HCT116 (cell line): ENCODE results near the gene GRIP2. TPM values are rescaled to one million over a fixed set of nuclear protein-coding genes. Genes with fewer than 3 reads are reported as not detected.

ENCODE experiments used
- ATAC-seq: fragments of 200-7000 bp; cut with Tn5 transposase; 2 replicates; pipeline ENCODE4 v1.9.1; 2020; ENCODE audit warnings: mild to moderate bottlenecking, moderate library complexity
- BruUV-seq: library from RNA; stranded (reverse); fragments of 400-500 nt; replicated peaks from 2 replicates; lab custom pipeline; 2021; lab: Mats Ljungman, UMichigan
- CTCF ChIA-PET: fragments of 300-600 bp; sonication (Branson Sonifier 250); formaldehyde crosslinking; loops from one replicate; lab custom pipeline; 2021; ENCODE audit warnings: antibody characterized with exemption; lab: Charles Lee
- POLR2A ChIA-PET: fragments of 300-600, 350-600 bp; sonication (Branson Sonifier 250); formaldehyde crosslinking; loops from one replicate; lab custom pipeline; 2021; ENCODE audit warnings: antibody characterized with exemption; lab: Charles Lee
- RAD21 ChIA-PET, 2 experiments: fragments of 300-600 bp; sonication (Branson Sonifier 250); formaldehyde crosslinking; loops; one replicate each; lab custom pipeline; 2023; ENCODE audit warnings: low total read pairs in 2 of 2; ENCODE audit not compliant: uncharacterized antibody in 2 of 2, unreplicated experiment in 2 of 2, low non-redundant PET in 1 of 2; lab: Charles Lee
- DNase-seq: peaks from one replicate; pipeline ENCODE4 v3.0.0-alpha.2; 2010; ENCODE audit warnings: low read depth, low spot score
- H2AFZ ChIP-seq: fragments of 200-600 bp; shearing (Covaris generic), sonication (generic); 2 replicates; pipeline ENCODE4 v1.6.1; 2017; ENCODE audit warnings: low read depth, mixed run types, mixed read lengths, antibody characterized with exemption, low read length; ENCODE audit not compliant: poor library complexity, severe bottlenecking
- H3K27ac ChIP-seq: 2 replicates; pipeline ENCODE4 v1.5.1; 2012; ENCODE audit warnings: low read depth, low read length
- H3K27me3 ChIP-seq: fragments of 200-600 bp; sonication (generic); 2 replicates; pipeline ENCODE4 v1.6.1; 2016; ENCODE audit warnings: mixed run types, low read length, mixed read lengths; ENCODE audit not compliant: insufficient read depth
- H3K36me3 ChIP-seq, 2 experiments: fragments of 200-500 bp in 1 of 2; fragments of 200-600 bp in 1 of 2; sonication (Bioruptor generic) in 1 of 2; sonication (generic) in 1 of 2; 2 replicates each; pipeline versions ENCODE4 v1.5.1 to v1.6.1; 2014 to 2016; ENCODE audit warnings: low read length in 2 of 2, inconsistent platforms in 1 of 2, mixed read lengths in 1 of 2, mixed run types in 1 of 2; ENCODE audit not compliant: insufficient read depth in 2 of 2, control insufficient read depth in 1 of 2
- H3K4me1 ChIP-seq, 2 experiments: fragments of 200-600 bp in 1 of 2; sonication (generic) in 1 of 2; 2 replicates each; pipeline versions ENCODE4 v1.5.1 to v1.6.1; 2012 to 2017; ENCODE audit warnings: low read length in 2 of 2, inconsistent platforms in 1 of 2, mild to moderate bottlenecking in 1 of 2, mixed read lengths in 1 of 2, mixed run types in 1 of 2, moderate library complexity in 1 of 2; ENCODE audit not compliant: insufficient read depth in 2 of 2, control insufficient read depth in 1 of 2
- H3K4me2 ChIP-seq: fragments of 200-600 bp; sonication (generic); 2 replicates; pipeline ENCODE4 v1.6.1; 2017; ENCODE audit warnings: mixed run types, low read length, mixed read lengths
- H3K4me3 ChIP-seq, 2 experiments: fragments of 200-600 bp in 1 of 2; sonication (generic) in 1 of 2; replicated peaks in 1 of 2; 2 replicates each; pipeline ENCODE4 v1.5.1; 2011 to 2016; ENCODE audit warnings: low read length in 2 of 2, control low read depth in 1 of 2, low read depth in 1 of 2, mild to moderate bottlenecking in 1 of 2, mixed read lengths in 1 of 2, mixed run types in 1 of 2
- H3K79me2 ChIP-seq: fragments of 200-600 bp; sonication (generic); 2 replicates; pipeline ENCODE4 v1.6.1; 2017; ENCODE audit warnings: mild to moderate bottlenecking, mixed run types, low read length, moderate library complexity, mixed read lengths; ENCODE audit not compliant: insufficient read depth
- H3K9ac ChIP-seq: fragments of 200-600 bp; sonication (generic); 2 replicates; pipeline ENCODE4 v1.6.1; 2016; ENCODE audit warnings: low read length, mixed read lengths
- H3K9me2 ChIP-seq: fragments of 200-600 bp; sonication (generic), shearing (Covaris generic); 2 replicates; pipeline ENCODE4 v1.6.1; 2017; ENCODE audit warnings: mixed run types, mild to moderate bottlenecking, moderate library complexity; ENCODE audit not compliant: insufficient read depth
- H3K9me3 ChIP-seq, 2 experiments: fragments of 200-500 bp in 1 of 2; fragments of 200-600 bp in 1 of 2; sonication (Bioruptor generic) in 1 of 2; sonication (generic) in 1 of 2; 2 replicates each; pipeline ENCODE4 v1.6.1; 2014 to 2017; ENCODE audit warnings: low read length in 2 of 2, mixed read lengths in 2 of 2, inconsistent platforms in 1 of 2, low read depth in 1 of 2, mild to moderate bottlenecking in 1 of 2, mixed run types in 1 of 2, moderate library complexity in 1 of 2; ENCODE audit not compliant: control insufficient read depth in 1 of 2, insufficient read depth in 1 of 2
- H4K20me1 ChIP-seq: fragments of 200-600 bp; sonication (generic), shearing (Covaris generic); 2 replicates; pipeline ENCODE4 v1.6.1; 2017; ENCODE audit warnings: mixed run types, mild to moderate bottlenecking, moderate library complexity; ENCODE audit not compliant: insufficient read depth
- CBX3 ChIP-seq: IDR thresholded peaks from 2 replicates; pipeline ENCODE4 v1.6.1; 2012; ENCODE audit warnings: low read depth
- FOSL1 ChIP-seq: IDR thresholded peaks from 2 replicates; pipeline ENCODE4 v1.6.1; 2012; ENCODE audit warnings: low read depth
- POLR2AphosphoS5 ChIP-seq: IDR thresholded peaks from 2 replicates; pipeline ENCODE4 v1.6.1; 2011; ENCODE audit warnings: mild to moderate bottlenecking, low read depth, low read length, moderate library complexity
- RAD21 ChIP-seq: IDR thresholded peaks from 2 replicates; pipeline ENCODE4 v1.6.1; 2012; ENCODE audit warnings: low read depth, mild to moderate bottlenecking
- SIN3A ChIP-seq: IDR thresholded peaks from 2 replicates; pipeline ENCODE4 v1.6.1; 2012; ENCODE audit warnings: low read depth
- TCF7L2 ChIP-seq: IDR thresholded peaks from 2 replicates; pipeline ENCODE4 v1.7.0; 2011; ENCODE audit warnings: borderline replicate concordance, inconsistent platforms; ENCODE audit not compliant: insufficient read depth, insufficient read length; ENCODE audit errors: extremely low read depth
- ZFX ChIP-seq: fragments of 450-650 bp; IDR thresholded peaks from 2 replicates; pipeline ENCODE4 v1.6.1; 2017
- intact Hi-C: fragments of 100-400 bp; cut with micrococcal nuclease; formaldehyde crosslinking; loops from 2 replicates; pipeline ENCODE4 v1.10.0; 2022
- total RNA-seq: library from RNA; stranded (reverse); gene quantifications from one replicate; pipeline ENCODE4 v1.2.1, GENCODE V29; 2021; ENCODE audit not compliant: unreplicated experiment
- TF ChIP-seq, protein P1 (sequence below): IDR thresholded peaks from 2 replicates; pipeline ENCODE4 v1.6.1; 2011; ENCODE audit warnings: mild to moderate bottlenecking, low read length, moderate library complexity; ENCODE audit not compliant: insufficient replicate concordance; ENCODE audit errors: extremely low read depth
- TF ChIP-seq, protein P2 (sequence below): IDR thresholded peaks from 2 replicates; pipeline ENCODE4 v1.6.1; 2012; ENCODE audit warnings: low read depth

The GRIP2 gene
- total RNA-seq, 1 experiment from 2014 or later: 0.34 TPM

DNA sequence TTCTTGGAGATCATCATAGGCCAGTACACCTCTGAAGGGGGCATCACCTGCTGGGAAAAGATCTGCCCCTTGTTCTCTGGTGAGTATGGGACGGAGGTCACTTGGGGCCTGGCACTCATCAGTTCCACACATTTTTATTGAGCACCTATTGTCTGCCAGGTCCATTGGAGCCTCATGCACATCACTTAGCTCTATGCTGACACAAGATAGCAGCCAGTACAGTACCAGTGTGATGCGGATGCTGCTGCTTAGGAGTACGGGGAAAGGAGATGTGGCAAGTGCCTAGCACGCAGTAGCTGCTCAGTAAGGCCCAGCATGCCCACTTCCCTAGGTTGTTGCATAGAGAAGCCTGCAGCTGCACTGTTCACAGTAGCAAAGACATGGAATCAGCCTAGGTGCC, 94.4 kb downstream of the GRIP2 start:
- Histone ChIP-seq H3K27me3 (no peaks in the 10 kb centered on the region), H3K4me2 (no peak overlapping the region), H3K36me3 (peaks cover 22 to 34% of the 10 kb centered on the region in 2 experiments), H3K4me3 (no peak overlapping the region), H3K4me1 (peaks cover 8 to 12% of the 10 kb centered on the region in 2 experiments), H3K27ac (no peak overlapping the region), H3K9me3 (no peaks in the 10 kb centered on the region), H3K79me2 (peaks cover 16% of the 10 kb centered on the region; the same call in 1 of the 2 replicates), H3K9ac (no peak overlapping the region), H3K9me2 (no peaks in the 10 kb centered on the region), H4K20me1 (no peaks in the 10 kb centered on the region), H2AFZ (no peak overlapping the region)
- POLR2A ChIA-PET: no interaction called here
- intact Hi-C loops: no loop called here
- ATAC-seq: no peak
- TF ChIP-seq POLR2AphosphoS5: no peak
- TF ChIP-seq, protein P1, sequence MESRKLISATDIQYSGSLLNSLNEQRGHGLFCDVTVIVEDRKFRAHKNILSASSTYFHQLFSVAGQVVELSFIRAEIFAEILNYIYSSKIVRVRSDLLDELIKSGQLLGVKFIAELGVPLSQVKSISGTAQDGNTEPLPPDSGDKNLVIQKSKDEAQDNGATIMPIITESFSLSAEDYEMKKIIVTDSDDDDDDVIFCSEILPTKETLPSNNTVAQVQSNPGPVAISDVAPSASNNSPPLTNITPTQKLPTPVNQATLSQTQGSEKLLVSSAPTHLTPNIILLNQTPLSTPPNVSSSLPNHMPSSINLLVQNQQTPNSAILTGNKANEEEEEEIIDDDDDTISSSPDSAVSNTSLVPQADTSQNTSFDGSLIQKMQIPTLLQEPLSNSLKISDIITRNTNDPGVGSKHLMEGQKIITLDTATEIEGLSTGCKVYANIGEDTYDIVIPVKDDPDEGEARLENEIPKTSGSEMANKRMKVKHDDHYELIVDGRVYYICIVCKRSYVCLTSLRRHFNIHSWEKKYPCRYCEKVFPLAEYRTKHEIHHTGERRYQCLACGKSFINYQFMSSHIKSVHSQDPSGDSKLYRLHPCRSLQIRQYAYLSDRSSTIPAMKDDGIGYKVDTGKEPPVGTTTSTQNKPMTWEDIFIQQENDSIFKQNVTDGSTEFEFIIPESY: no peak
- no peak for TF ChIP-seq CBX3
- no peak for TF ChIP-seq RAD21
- TF ChIP-seq, protein P2, sequence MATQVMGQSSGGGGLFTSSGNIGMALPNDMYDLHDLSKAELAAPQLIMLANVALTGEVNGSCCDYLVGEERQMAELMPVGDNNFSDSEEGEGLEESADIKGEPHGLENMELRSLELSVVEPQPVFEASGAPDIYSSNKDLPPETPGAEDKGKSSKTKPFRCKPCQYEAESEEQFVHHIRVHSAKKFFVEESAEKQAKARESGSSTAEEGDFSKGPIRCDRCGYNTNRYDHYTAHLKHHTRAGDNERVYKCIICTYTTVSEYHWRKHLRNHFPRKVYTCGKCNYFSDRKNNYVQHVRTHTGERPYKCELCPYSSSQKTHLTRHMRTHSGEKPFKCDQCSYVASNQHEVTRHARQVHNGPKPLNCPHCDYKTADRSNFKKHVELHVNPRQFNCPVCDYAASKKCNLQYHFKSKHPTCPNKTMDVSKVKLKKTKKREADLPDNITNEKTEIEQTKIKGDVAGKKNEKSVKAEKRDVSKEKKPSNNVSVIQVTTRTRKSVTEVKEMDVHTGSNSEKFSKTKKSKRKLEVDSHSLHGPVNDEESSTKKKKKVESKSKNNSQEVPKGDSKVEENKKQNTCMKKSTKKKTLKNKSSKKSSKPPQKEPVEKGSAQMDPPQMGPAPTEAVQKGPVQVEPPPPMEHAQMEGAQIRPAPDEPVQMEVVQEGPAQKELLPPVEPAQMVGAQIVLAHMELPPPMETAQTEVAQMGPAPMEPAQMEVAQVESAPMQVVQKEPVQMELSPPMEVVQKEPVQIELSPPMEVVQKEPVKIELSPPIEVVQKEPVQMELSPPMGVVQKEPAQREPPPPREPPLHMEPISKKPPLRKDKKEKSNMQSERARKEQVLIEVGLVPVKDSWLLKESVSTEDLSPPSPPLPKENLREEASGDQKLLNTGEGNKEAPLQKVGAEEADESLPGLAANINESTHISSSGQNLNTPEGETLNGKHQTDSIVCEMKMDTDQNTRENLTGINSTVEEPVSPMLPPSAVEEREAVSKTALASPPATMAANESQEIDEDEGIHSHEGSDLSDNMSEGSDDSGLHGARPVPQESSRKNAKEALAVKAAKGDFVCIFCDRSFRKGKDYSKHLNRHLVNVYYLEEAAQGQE: no peak
- TF ChIP-seq FOSL1: no peak
- no peak for TF ChIP-seq ZFX
- no peak for TF ChIP-seq TCF7L2
- no peak for TF ChIP-seq SIN3A
- no peak for DNase-seq
- RAD21 ChIA-PET: no interaction called here
- CTCF ChIA-PET: no interaction called here
- no TSS peak for BruUV-seq
